SU-DHL-6 (cell line): ENCODE data around the gene FGF19.

Source experiments
- H2AFZ ChIP-seq: fragments of 200-600 bp; sonication (generic); 2 replicates; pipeline ENCODE4 v1.6.1; 2014; ENCODE audit warnings: low read depth, mild to moderate bottlenecking, moderate library complexity, mixed read lengths, antibody characterized with exemption, low read length; ENCODE audit not compliant: severe bottlenecking
- H3F3A ChIP-seq: fragments of 200-600 bp; shearing (Covaris generic); 2 replicates; pipeline ENCODE4 v1.6.0; 2016; ENCODE audit warnings: antibody characterized with exemption, mild to moderate bottlenecking; ENCODE audit not compliant: insufficient read depth
- H3K27ac ChIP-seq: fragments of 200-600 bp; sonication (generic); 2 replicates; pipeline ENCODE4 v1.5.1; 2016; ENCODE audit warnings: low read depth, mild to moderate bottlenecking, low read length, moderate library complexity, mixed read lengths
- H3K27me3 ChIP-seq: fragments of 200-600 bp; sonication (generic), shearing (Covaris generic); 2 replicates; pipeline ENCODE4 v1.6.0; 2014; ENCODE audit warnings: mild to moderate bottlenecking, low read length
- H3K36me3 ChIP-seq: fragments of 200-600 bp; sonication (generic); 2 replicates; pipeline ENCODE4 v1.6.1; 2014; ENCODE audit warnings: mild to moderate bottlenecking, low read length, mixed read lengths
- H3K4me2 ChIP-seq: fragments of 300-600, 200-600 bp; shearing (Covaris generic), sonication (generic); 2 replicates; pipeline ENCODE4 v1.6.0; 2014; ENCODE audit warnings: low read length, low read depth, mild to moderate bottlenecking; ENCODE audit not compliant: poor library complexity, severe bottlenecking
- H3K4me3 ChIP-seq: fragments of 200-600 bp; sonication (generic); 2 replicates; pipeline ENCODE4 v1.5.1; 2014; ENCODE audit warnings: antibody characterized with exemption, low read length, mild to moderate bottlenecking, mixed read lengths; ENCODE audit not compliant: insufficient read depth, poor library complexity, severe bottlenecking
- H3K79me2 ChIP-seq: fragments of 200-600 bp; sonication (generic); 2 replicates; pipeline ENCODE4 v1.6.1; 2014; ENCODE audit warnings: mild to moderate bottlenecking, low read length, moderate library complexity; ENCODE audit not compliant: insufficient read depth
- H3K9ac ChIP-seq: fragments of 200-600 bp; sonication (generic); 2 replicates; pipeline ENCODE4 v1.7.0; 2014; ENCODE audit warnings: mild to moderate bottlenecking, low read length
- H3K9me2 ChIP-seq: fragments of 200-600 bp; sonication (generic); replicated peaks from 2 replicates; pipeline ENCODE4 v1.6.1; 2014; ENCODE audit warnings: low read length; ENCODE audit not compliant: insufficient read depth
- H3K9me3 ChIP-seq: fragments of 200-600 bp; sonication (generic); 2 replicates; pipeline ENCODE4 v1.6.1; 2014; ENCODE audit warnings: low read length, mixed read lengths; ENCODE audit not compliant: insufficient read depth
- H4K20me1 ChIP-seq: fragments of 200-600 bp; sonication (generic); 2 replicates; pipeline ENCODE4 v1.6.1; 2014; ENCODE audit warnings: low read depth, mild to moderate bottlenecking, antibody characterized with exemption, low read length, moderate library complexity, mixed read lengths
- EZH2phosphoT487 ChIP-seq: fragments of 200-600 bp; sonication (generic), shearing (Covaris generic); conservative IDR thresholded peaks from 2 replicates; pipeline ENCODE4 v1.6.1; 2018; ENCODE audit warnings: mild to moderate bottlenecking, antibody characterized with exemption, low read length, moderate library complexity, mixed read lengths
- TF ChIP-seq, protein P1 (sequence below): fragments of 200-600 bp; sonication (generic); IDR thresholded peaks from one replicate; pipeline ENCODE4 v1.5.1; 2017; ENCODE audit warnings: antibody characterized with exemption, mild to moderate bottlenecking, low read length, moderate library complexity; ENCODE audit not compliant: insufficient read depth, poor library complexity, severe bottlenecking

Gene FGF19

DNA sequence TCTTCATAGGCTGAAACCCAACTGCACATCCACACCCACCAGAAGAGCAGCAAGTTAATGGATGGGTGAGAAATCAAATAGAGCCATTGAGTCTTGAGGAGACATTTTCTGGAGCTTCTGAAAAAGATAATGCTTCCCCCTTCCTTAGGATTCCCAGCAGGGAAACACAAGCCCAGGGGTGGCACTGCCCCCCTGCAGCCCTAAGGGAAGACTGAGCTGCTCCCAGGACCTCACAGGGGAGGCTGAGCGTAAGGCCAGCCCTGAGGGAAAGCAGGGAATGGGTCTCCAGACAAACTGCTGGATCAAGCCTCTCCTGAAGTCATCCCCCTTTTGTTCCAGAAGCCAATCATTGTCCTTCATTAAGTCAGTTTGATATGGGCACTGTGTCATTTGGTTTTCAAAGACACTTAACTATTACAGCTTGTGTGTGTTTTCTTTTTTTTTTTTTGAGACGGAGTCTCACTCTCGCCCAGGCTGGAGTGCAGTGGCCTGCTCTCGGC is 43.8 kb downstream of the FGF19 start:
- H3K27me3 ChIP-seq: no peaks in the 10 kb centered on the region
- no peak overlapping the region for H2AFZ ChIP-seq
- H3K9ac ChIP-seq: no peak overlapping the region
- TF ChIP-seq, protein P1, sequence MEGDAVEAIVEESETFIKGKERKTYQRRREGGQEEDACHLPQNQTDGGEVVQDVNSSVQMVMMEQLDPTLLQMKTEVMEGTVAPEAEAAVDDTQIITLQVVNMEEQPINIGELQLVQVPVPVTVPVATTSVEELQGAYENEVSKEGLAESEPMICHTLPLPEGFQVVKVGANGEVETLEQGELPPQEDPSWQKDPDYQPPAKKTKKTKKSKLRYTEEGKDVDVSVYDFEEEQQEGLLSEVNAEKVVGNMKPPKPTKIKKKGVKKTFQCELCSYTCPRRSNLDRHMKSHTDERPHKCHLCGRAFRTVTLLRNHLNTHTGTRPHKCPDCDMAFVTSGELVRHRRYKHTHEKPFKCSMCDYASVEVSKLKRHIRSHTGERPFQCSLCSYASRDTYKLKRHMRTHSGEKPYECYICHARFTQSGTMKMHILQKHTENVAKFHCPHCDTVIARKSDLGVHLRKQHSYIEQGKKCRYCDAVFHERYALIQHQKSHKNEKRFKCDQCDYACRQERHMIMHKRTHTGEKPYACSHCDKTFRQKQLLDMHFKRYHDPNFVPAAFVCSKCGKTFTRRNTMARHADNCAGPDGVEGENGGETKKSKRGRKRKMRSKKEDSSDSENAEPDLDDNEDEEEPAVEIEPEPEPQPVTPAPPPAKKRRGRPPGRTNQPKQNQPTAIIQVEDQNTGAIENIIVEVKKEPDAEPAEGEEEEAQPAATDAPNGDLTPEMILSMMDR: no peak
- TF ChIP-seq EZH2phosphoT487: no peak
- H3F3A ChIP-seq: no peaks in the 10 kb centered on the region
- no peaks in the 10 kb centered on the region for H3K9me3 ChIP-seq
- no peaks in the 10 kb centered on the region for H4K20me1 ChIP-seq
- no peaks in the 10 kb centered on the region for H3K36me3 ChIP-seq
- H3K4me2 ChIP-seq: no peak overlapping the region
- H3K9me2 ChIP-seq: no peaks in the 10 kb centered on the region
- no peak overlapping the region for H3K27ac ChIP-seq
- H3K79me2 ChIP-seq: no peaks in the 10 kb centered on the region
- no peak overlapping the region for H3K4me3 ChIP-seq

DNA sequence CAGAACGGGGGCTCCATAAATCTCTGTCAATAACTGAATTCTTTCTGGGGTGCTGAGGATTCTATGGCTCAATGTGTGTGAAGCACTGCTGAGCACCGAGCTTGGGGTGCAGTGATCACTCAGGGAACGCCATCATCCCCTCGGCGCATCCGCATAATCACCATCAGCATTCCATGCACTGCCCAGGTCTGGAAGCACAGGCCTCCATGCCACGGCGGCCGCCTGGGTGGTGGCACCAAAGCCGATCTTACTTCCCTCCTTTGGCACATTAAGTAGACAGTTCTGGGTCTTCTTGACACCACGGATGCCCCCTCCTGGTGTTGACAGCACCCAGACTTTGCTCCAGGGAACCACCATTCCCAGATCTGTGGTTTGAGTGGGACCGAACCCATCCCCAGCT is 44.2 kb downstream of the FGF19 start:
- no peak overlapping the region for H3K9ac ChIP-seq

DNA sequence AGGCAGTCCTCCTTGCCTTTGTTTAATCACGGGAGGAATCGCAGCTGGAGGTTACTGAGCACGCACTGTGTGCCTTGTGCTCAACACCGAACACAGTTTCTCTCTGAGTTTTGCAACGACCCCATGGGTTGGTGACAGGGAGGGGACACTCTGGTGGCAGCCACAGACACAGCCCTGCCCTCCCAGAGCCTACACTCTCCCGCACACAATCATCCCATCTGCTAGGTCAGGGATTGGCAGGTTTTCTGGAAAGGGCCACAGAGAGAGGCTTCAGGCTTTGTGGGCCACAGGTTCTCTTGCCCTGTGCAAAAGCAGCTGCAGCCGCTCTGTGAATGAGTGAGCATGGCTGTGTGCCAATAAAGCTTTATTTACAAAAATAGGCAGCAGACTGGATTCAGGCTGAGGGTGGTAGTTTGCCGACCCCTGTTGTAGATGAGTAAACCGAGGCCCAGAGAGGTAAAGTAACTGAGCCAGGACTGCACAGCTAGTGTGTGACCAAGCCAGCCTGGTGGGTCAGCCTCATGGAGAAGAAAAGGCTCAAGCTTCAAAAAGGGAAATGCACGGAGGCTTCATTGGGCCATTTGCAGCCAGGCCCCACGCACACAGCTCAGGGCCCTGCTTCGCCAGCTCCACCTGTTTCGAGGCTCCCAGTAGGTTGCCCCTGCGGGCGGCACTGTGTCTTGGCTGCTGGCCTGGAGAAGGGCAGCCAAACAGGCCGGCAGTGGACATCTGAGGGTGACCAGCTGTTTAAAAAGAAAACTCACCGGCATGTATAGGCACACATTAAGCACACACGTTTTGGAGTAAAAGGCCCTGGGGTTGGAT is 45.0 kb downstream of the FGF19 start:
- TF ChIP-seq, protein P1: no peak
- no peak for TF ChIP-seq EZH2phosphoT487
- H3K9ac ChIP-seq: no peak overlapping the region
- H3K36me3 ChIP-seq: no peaks in the 10 kb centered on the region
- no peaks in the 10 kb centered on the region for H3F3A ChIP-seq
- no peaks in the 10 kb centered on the region for H3K9me2 ChIP-seq
- H2AFZ ChIP-seq: no peak overlapping the region
- H3K27me3 ChIP-seq: no peaks in the 10 kb centered on the region
- no peaks in the 10 kb centered on the region for H3K79me2 ChIP-seq
- no peaks in the 10 kb centered on the region for H4K20me1 ChIP-seq
- H3K4me3 ChIP-seq: no peak overlapping the region
- H3K9me3 ChIP-seq: no peaks in the 10 kb centered on the region
- no peak overlapping the region for H3K27ac ChIP-seq
- H3K4me2 ChIP-seq: no peak overlapping the region

More for the DNA sequence above, 44.2 kb downstream of the FGF19 start:
- H3F3A ChIP-seq: no peaks in the 10 kb centered on the region
- H3K4me2 ChIP-seq: no peak overlapping the region
- TF ChIP-seq, protein P1: no peak
- TF ChIP-seq EZH2phosphoT487: no peak
- no peak overlapping the region for H3K27ac ChIP-seq
- H3K9me2 ChIP-seq: no peaks in the 10 kb centered on the region
- no peaks in the 10 kb centered on the region for H3K36me3 ChIP-seq
- no peak overlapping the region for H2AFZ ChIP-seq
- no peaks in the 10 kb centered on the region for H4K20me1 ChIP-seq
- no peak overlapping the region for H3K4me3 ChIP-seq
- no peaks in the 10 kb centered on the region for H3K79me2 ChIP-seq
- no peaks in the 10 kb centered on the region for H3K27me3 ChIP-seq
- H3K9me3 ChIP-seq: no peaks in the 10 kb centered on the region
